ENCODE data around the gene SLC7A1. TPM values are rescaled to one million over a fixed set of nuclear protein-coding genes. Genes with fewer than 3 reads are reported as not detected.
"Not testable (repeated sequence)": the region's sequence is repeated elsewhere in the genome, so short reads cannot be mapped to it uniquely, and the experiment has no call there.

The SLC7A1 gene
- polyA plus RNA-seq, 2 of the 4 experiments (the other 2 are of a cell fraction), result 19.9 to 24.8 TPM

DNA sequence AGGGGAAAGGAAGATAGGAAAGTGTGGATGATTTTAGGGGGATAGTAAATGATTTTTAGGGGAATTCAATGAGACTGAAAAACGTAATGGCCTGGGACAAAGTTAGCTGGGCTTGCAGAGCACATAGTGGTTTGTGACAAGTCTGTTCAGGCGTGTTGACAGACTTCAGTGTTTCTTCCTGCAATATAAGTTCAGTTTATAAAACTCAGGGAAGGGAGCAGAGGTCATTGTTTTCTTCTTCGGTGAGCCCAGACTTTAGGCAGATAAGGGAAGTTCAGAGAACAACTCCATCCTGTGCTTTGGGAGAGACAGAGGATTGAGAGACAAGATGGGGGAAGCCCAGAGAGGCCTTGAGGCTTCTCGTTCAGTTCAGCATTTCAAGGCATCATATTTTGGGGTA lies 45.2 kb upstream of the SLC7A1 start (continued):
- TF ChIP-seq, protein P1, sequence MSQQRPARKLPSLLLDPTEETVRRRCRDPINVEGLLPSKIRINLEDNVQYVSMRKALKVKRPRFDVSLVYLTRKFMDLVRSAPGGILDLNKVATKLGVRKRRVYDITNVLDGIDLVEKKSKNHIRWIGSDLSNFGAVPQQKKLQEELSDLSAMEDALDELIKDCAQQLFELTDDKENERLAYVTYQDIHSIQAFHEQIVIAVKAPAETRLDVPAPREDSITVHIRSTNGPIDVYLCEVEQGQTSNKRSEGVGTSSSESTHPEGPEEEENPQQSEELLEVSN (IDR thresholded peaks at IDR 0.05; ENCODE audit: borderline replicate concordance, low read depth), result no peak
- no peak for TF ChIP-seq SREBF2 (IDR thresholded peaks at IDR 0.05)
- no peak for TF ChIP-seq POLR2A (IDR thresholded peaks at IDR 0.05; ENCODE audit: low read length)
- TF ChIP-seq, protein P2, sequence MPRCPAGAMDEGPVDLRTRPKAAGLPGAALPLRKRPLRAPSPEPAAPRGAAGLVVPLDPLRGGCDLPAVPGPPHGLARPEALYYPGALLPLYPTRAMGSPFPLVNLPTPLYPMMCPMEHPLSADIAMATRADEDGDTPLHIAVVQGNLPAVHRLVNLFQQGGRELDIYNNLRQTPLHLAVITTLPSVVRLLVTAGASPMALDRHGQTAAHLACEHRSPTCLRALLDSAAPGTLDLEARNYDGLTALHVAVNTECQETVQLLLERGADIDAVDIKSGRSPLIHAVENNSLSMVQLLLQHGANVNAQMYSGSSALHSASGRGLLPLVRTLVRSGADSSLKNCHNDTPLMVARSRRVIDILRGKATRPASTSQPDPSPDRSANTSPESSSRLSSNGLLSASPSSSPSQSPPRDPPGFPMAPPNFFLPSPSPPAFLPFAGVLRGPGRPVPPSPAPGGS (IDR thresholded peaks at IDR 0.05), result no peak
- TF ChIP-seq HOXB13 (CRISPR knock-in tag; IDR thresholded peaks at IDR 0.05; ENCODE audit: low read depth), result no peak

DNA sequence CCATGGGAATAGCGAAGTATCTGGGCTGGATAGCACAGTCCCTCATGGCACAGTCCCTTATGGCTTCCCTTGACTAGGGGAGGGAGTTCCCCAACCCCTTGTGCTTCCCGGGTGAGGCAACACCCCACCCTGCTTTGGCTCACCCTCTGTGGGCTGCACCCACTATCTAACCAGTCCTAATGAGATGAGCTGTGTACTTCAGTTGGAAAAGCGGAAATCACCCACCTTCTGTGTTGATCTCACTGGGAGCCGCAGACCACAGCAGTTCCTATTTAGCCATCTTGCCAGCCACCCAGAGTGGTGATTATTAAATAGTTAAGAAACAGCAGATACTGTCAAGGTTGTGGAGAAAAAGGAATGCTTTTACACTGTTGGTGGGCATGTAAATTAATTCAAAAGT lies 41.3 kb upstream of the SLC7A1 start:
- DNase-seq (ENCODE audit: low read depth in 1 of 2, low spot score in 1 of 2); H3K4me1 ChIP-seq; H3K4me2 ChIP-seq; H3K9me3 ChIP-seq; ATAC-seq; H3K4me3 ChIP-seq; CTCF ChIA-PET; H3K27ac ChIP-seq; FAIRE-seq; POLR2A ChIA-PET: not testable (repeated sequence)
- 15% methylated on average over 3 of the region's 4 CpGs for WGBS (ENCODE audit: missing lambda C conversion rate)

DNA sequence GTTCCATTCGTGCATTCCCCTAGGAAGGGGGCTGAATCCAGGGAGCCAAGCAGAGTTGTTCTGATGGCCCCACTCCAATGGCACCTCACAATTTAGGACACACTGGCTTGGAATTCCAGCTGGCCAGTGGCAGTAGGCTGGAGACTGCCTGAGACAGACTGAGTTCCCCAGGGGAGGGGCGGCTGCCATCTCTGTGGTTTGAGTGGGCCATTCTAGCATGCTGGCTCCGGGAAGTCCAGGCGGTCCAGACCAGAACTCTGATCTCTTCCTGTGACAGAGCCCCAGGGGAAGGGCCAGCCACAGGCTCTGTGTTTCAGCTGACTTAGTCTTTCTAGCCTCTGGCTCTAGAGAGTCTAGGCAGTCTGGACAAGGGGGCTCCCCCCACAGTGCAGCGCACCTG lies 29.5 kb upstream of the SLC7A1 start:
- POLR2A ChIA-PET, result no interaction called here
- no peak for FAIRE-seq
- 81% methylated on average over 2 of the region's 5 CpGs for WGBS (ENCODE audit: missing lambda C conversion rate)
- H3K27ac ChIP-seq, result no peak overlapping the region
- CTCF ChIA-PET, result no interaction called here
- TF ChIP-seq PHF8 (IDR thresholded peaks at IDR 0.05; ENCODE audit: borderline replicate concordance, low read depth), result no peak
- TF ChIP-seq HOXB5 (CRISPR knock-in tag; IDR thresholded peaks at IDR 0.05), result no peak
- no peak for TF ChIP-seq EP300 (IDR thresholded peaks at IDR 0.05)
- no peak for TF ChIP-seq RNF2 (IDR thresholded peaks at IDR 0.05; ENCODE audit: borderline replicate concordance, low read depth)
- TF ChIP-seq TP53 (CRISPR knock-in tag; IDR thresholded peaks at IDR 0.05), result no peak
- no peak overlapping the region for H3K4me2 ChIP-seq
- ATAC-seq, result no peak
- H3K9me3 ChIP-seq, result no peaks in the 10 kb centered on the region
- no peak for DNase-seq (ENCODE audit: low read depth in 1 of 2, low spot score in 1 of 2)
- H3K4me3 ChIP-seq, result no peak overlapping the region
- H3K4me1 ChIP-seq, result no peaks in the 10 kb centered on the region

DNA sequence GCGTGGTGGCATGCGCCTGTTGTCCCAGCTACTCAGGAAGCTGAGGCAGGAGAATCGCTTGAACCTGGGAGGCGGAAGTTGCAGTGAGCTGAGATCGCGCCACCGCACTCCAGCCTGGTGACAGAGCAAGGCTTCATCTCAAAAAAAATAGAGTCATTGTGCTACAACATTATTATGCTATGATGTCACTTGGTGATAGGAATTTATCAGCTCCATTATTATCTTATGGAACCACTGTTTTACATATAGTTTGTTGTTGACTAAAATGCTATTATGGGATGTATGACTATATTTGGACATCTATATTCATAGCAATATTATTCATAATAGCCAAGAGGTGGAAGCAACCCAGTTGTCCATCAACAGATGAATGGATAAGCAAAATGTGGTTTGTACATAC lies 26.4 kb upstream of the SLC7A1 start:
- ATAC-seq (no peak), FAIRE-seq (no peak), DNase-seq (ENCODE audit: low read depth in 1 of 2, low spot score in 1 of 2) (no peak)
- CTCF ChIA-PET, result no interaction called here
- Histone ChIP-seq H3K4me2 (no peak overlapping the region), H3K27ac (no peak overlapping the region), H3K9me3 (no peaks in the 10 kb centered on the region), H3K4me1 (no peaks in the 10 kb centered on the region), H3K4me3 (no peak overlapping the region)
- WGBS (ENCODE audit: missing lambda C conversion rate), result 91% methylated on average over 7 of the region's 7 CpGs
- POLR2A ChIA-PET, result no interaction called here
- no peak for TF ChIP-seq KDM5A (IDR thresholded peaks at IDR 0.05)
- TF ChIP-seq HOXB13 (CRISPR knock-in tag; IDR thresholded peaks at IDR 0.05; ENCODE audit: low read depth), result no peak
- TF ChIP-seq, protein P3, sequence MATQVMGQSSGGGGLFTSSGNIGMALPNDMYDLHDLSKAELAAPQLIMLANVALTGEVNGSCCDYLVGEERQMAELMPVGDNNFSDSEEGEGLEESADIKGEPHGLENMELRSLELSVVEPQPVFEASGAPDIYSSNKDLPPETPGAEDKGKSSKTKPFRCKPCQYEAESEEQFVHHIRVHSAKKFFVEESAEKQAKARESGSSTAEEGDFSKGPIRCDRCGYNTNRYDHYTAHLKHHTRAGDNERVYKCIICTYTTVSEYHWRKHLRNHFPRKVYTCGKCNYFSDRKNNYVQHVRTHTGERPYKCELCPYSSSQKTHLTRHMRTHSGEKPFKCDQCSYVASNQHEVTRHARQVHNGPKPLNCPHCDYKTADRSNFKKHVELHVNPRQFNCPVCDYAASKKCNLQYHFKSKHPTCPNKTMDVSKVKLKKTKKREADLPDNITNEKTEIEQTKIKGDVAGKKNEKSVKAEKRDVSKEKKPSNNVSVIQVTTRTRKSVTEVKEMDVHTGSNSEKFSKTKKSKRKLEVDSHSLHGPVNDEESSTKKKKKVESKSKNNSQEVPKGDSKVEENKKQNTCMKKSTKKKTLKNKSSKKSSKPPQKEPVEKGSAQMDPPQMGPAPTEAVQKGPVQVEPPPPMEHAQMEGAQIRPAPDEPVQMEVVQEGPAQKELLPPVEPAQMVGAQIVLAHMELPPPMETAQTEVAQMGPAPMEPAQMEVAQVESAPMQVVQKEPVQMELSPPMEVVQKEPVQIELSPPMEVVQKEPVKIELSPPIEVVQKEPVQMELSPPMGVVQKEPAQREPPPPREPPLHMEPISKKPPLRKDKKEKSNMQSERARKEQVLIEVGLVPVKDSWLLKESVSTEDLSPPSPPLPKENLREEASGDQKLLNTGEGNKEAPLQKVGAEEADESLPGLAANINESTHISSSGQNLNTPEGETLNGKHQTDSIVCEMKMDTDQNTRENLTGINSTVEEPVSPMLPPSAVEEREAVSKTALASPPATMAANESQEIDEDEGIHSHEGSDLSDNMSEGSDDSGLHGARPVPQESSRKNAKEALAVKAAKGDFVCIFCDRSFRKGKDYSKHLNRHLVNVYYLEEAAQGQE (IDR thresholded peaks at IDR 0.05), result no peak
- no peak for TF ChIP-seq HDAC2 (IDR thresholded peaks at IDR 0.05)
- no peak for TF ChIP-seq RNF2 (IDR thresholded peaks at IDR 0.05; ENCODE audit: borderline replicate concordance, low read depth)

Data from A549 (cell line).